HG02870 (cell line): ENCODE results near the gene FUS.
"Not testable (repeated sequence)": the region's sequence is repeated elsewhere in the genome, so short reads cannot be mapped to it uniquely, and the experiment has no call there.

ENCODE experiments used
- ATAC-seq: cut with Tn5 transposase; IDR thresholded peaks from one replicate; pipeline ENCODE4 v1.9.1; 2021; ENCODE audit warnings: mild to moderate bottlenecking, moderate library complexity; ENCODE audit not compliant: unreplicated experiment

Gene FUS

GRCh38 chr16:31143011-31143693 is 36.8 kb upstream of the FUS start:
- no peak for ATAC-seq

GRCh38 chr16:31143694-31144148 is 36.2 kb upstream of the FUS start:
- ATAC-seq: no peak

GRCh38 chr16:31144418-31144817 is 35.5 kb upstream of the FUS start:
- ATAC-seq: not testable (repeated sequence)

- no peak for ATAC-seq
Observed at GRCh38 chr16:31145398-31145990, 34.4 kb upstream of the FUS start.

- no peak for ATAC-seq
Observed at GRCh38 chr16:31147574-31147973, 32.4 kb upstream of the FUS start.

GRCh38 chr16:31148281-31148728 is 31.6 kb upstream of the FUS start:
- no peak for ATAC-seq

- ATAC-seq: no peak
Observed at GRCh38 chr16:31148896-31149295, 31.0 kb upstream of the FUS start.

- ATAC-seq: no peak
Observed at GRCh38 chr16:31149332-31149731, 30.6 kb upstream of the FUS start.

GRCh38 chr16:31149894-31150890 is 29.7 kb upstream of the FUS start, which contains the start of gene PRSS36:
Gene PRSS36 (minus strand): TSS chr16:31150066. CDS start chr16:31150035, 31 bp downstream.
- no peak for ATAC-seq

- not testable (repeated sequence) for ATAC-seq
Observed at GRCh38 chr16:31150976-31151375, 29.0 kb upstream of the FUS start.

- no peak for ATAC-seq
Observed at GRCh38 chr16:31157136-31157535, 22.8 kb upstream of the FUS start.

GRCh38 chr16:31167315-31167714 is 12.6 kb upstream of the FUS start:
- no peak for ATAC-seq

- no peak for ATAC-seq
Observed at GRCh38 chr16:31168848-31169247, 11.1 kb upstream of the FUS start.

- not testable (repeated sequence) for ATAC-seq
Observed at GRCh38 chr16:31170048-31170447, 9.9 kb upstream of the FUS start.

- no peak for ATAC-seq
Observed at GRCh38 chr16:31177136-31177535, 2.8 kb upstream of the FUS start.

- ATAC-seq: no peak
Observed at GRCh38 chr16:31179219-31179746, 656 bp upstream of the FUS start.

GRCh38 chr16:31181102-31181830 is 1.3 kb downstream of the FUS start:
- ATAC-seq: no peak

GRCh38 chr16:31182391-31182790 is 2.5 kb downstream of the FUS start:
- ATAC-seq: no peak

GRCh38 chr16:31183432-31184428 is 3.8 kb downstream of the FUS start:
- no peak for ATAC-seq
